CD4-positive, alpha-beta T cell (primary cell): ENCODE measurements around the gene FXYD6. TPM values are rescaled to one million over a fixed set of nuclear protein-coding genes. Genes with fewer than 3 reads are reported as not detected.
"Not testable (repeated sequence)": the region's sequence is repeated elsewhere in the genome, so short reads cannot be mapped to it uniquely, and the experiment has no call there.

Experiments
- ATAC-seq: fragments of 200-7000 bp; cut with Tn5 transposase; one replicate; pipeline ENCODE4 v1.10.0; 2022; ENCODE audit warnings: mild to moderate bottlenecking; ENCODE audit not compliant: poor library complexity
- CTCF ChIA-PET: fragments of 350-600 bp; sonication (Branson Sonifier 250); formaldehyde crosslinking; loops from one replicate; lab custom pipeline; 2021; ENCODE audit warnings: antibody characterized with exemption, inconsistent platforms; lab: Charles Lee
- POLR2A ChIA-PET: fragments of 350-600 bp; sonication (Branson Sonifier 250); formaldehyde crosslinking; loops from one replicate; lab custom pipeline; 2021; ENCODE audit warnings: antibody characterized with exemption, inconsistent platforms; lab: Charles Lee
- DNase-seq, 14 experiments: peaks; one replicate each; pipeline ENCODE4 v3.0.0-alpha.2; 2013 to 2020; ENCODE audit warnings: mixed read lengths in 2 of 14
- H3K27ac ChIP-seq, 2 donors: one replicate each; pipeline versions ENCODE4 v1.5.1 to v1.7.0; 2013; ENCODE audit warnings: low read length in 2 of 2, low read depth in 1 of 2, mild to moderate bottlenecking in 1 of 2
- H3K27me3 ChIP-seq, 2 experiments: 1 replicate in 1 of 2; 2 replicates in 1 of 2; pipeline versions ENCODE4 v1.6.1 to v1.7.0; 2013; ENCODE audit warnings: low read length in 2 of 2, control low read depth in 1 of 2, mild to moderate bottlenecking in 1 of 2, moderate library complexity in 1 of 2; ENCODE audit not compliant: insufficient read depth in 2 of 2, control insufficient read depth in 1 of 2
- H3K36me3 ChIP-seq: one replicate; pipeline ENCODE4 v1.6.1; 2013; ENCODE audit warnings: low read length, control low read depth; ENCODE audit not compliant: insufficient read depth
- H3K4me1 ChIP-seq: one replicate; pipeline ENCODE4 v1.6.1; 2013; ENCODE audit warnings: low read length, control low read depth; ENCODE audit not compliant: insufficient read depth
- H3K4me3 ChIP-seq: one replicate; pipeline ENCODE4 v1.5.1; 2013; ENCODE audit warnings: mild to moderate bottlenecking, low read length, moderate library complexity
- H3K9me3 ChIP-seq, 2 experiments: 1 replicate in 1 of 2; 2 replicates in 1 of 2; pipeline versions ENCODE4 v1.6.1 to v1.7.0; 2013; ENCODE audit warnings: low read length in 2 of 2, mild to moderate bottlenecking in 2 of 2, control low read depth in 1 of 2, moderate library complexity in 1 of 2; ENCODE audit not compliant: control insufficient read depth in 1 of 2, insufficient read depth in 1 of 2
- H3K27ac Mint-ChIP-seq: one replicate; pipeline ENCODE4 v1.8.0; 2020; ENCODE audit warnings: mixed read lengths
- H3K27me3 Mint-ChIP-seq: one replicate; pipeline ENCODE4 v1.8.0; 2021; ENCODE audit warnings: mixed read lengths
- H3K36me3 Mint-ChIP-seq: one replicate; pipeline ENCODE4 v1.8.0; 2021; ENCODE audit warnings: low read depth, mixed read lengths
- H3K4me1 Mint-ChIP-seq: one replicate; pipeline ENCODE4 v1.8.0; 2021; ENCODE audit warnings: low read depth, mixed read lengths
- H3K4me3 Mint-ChIP-seq: one replicate; pipeline ENCODE4 v1.8.0; 2020; ENCODE audit warnings: mild to moderate bottlenecking, mixed read lengths
- H3K9me3 Mint-ChIP-seq: one replicate; pipeline ENCODE4 v1.8.0; 2020; ENCODE audit warnings: mixed read lengths
- CTCF ChIP-seq: fragments of 200-600 bp; IDR thresholded peaks from one replicate; pipeline ENCODE4 v1.8.0; 2022; ENCODE audit warnings: antibody characterized with exemption, mild to moderate bottlenecking
- intact Hi-C, 2 experiments: fragments of 100-400 bp; cut with DNase I in 1 of 2; cut with micrococcal nuclease in 1 of 2; formaldehyde crosslinking; loops; one replicate each; pipeline versions ENCODE4 v1.15.1 to v1.9.0; 2023 to 2025; cut with DNase I, micrococcal nuclease
- total RNA-seq, 174 experiments: library from RNA in 2 of 174; stranded (reverse) in 2 of 174; gene quantifications; one replicate each; pipeline ENCODE4 v1.2.3 and lab custom pipeline; 2021 to 2026

Gene FXYD6
- total RNA-seq, 2 experiments from 2014 or later: not detected

- Mint-ChIP-seq H3K27ac (no peak overlapping the region), H3K36me3 (no peaks in the 10 kb centered on the region), H3K27me3 (peaks cover 4% of the 10 kb centered on the region), H3K4me3 (no peak overlapping the region), H3K4me1 (no peaks in the 10 kb centered on the region), H3K9me3 (no peaks in the 10 kb centered on the region)
- DNase-seq (no peak), ATAC-seq (no peak)
- Histone ChIP-seq H3K36me3 (no peaks in the 10 kb centered on the region), H3K4me1 (peaks cover 4% of the 10 kb centered on the region), H3K9me3 (no peaks in the 10 kb centered on the region), H3K27me3 (no peaks in the 10 kb centered on the region), H3K27ac (no peak overlapping the region), H3K4me3 (no peak overlapping the region)
- no peak for TF ChIP-seq CTCF
- POLR2A ChIA-PET: no interaction called here
- intact Hi-C loops: no loop called here
- CTCF ChIA-PET: interaction anchor here (1.2 kb wide), 1 partner anchor 59 kb away, joined by 3 read pairs; no protein-coding TSS in a partner anchor
These were observed 9.9 kb downstream of the FXYD6 start for GRCh38 chr11:117866526-117866925.

- H3K36me3 ChIP-seq, H3K4me3 Mint-ChIP-seq, H3K27me3 Mint-ChIP-seq, H3K36me3 Mint-ChIP-seq, POLR2A ChIA-PET, H3K27me3 ChIP-seq, H3K4me3 ChIP-seq, ATAC-seq, H3K27ac ChIP-seq, H3K9me3 Mint-ChIP-seq, H3K4me1 ChIP-seq, H3K4me1 Mint-ChIP-seq, H3K27ac Mint-ChIP-seq, DNase-seq, H3K9me3 ChIP-seq, intact Hi-C loops: not testable (repeated sequence)
- CTCF ChIA-PET: interaction anchor here (1.1 kb wide), 1 partner anchor 81 kb away, joined by 3 read pairs; no protein-coding TSS in a partner anchor
These were observed 10.9 kb downstream of the FXYD6 start for GRCh38 chr11:117865546-117865945.

- intact Hi-C loops: no loop called here
- H3K4me3 ChIP-seq: no peak overlapping the region
- no peak for TF ChIP-seq CTCF
- no peaks in the 10 kb centered on the region for H3K36me3 ChIP-seq
- ChIA-PET CTCF (no interaction called here), POLR2A (no interaction called here)
- H3K4me1 ChIP-seq: peaks cover 7% of the 10 kb centered on the region
- no peaks in the 10 kb centered on the region for H3K4me1 Mint-ChIP-seq
- no peak overlapping the region for H3K27ac Mint-ChIP-seq
- no peak overlapping the region for H3K27ac ChIP-seq
- no peak overlapping the region for H3K4me3 Mint-ChIP-seq
- no peaks in the 10 kb centered on the region for H3K9me3 Mint-ChIP-seq
- no peaks in the 10 kb centered on the region for H3K27me3 ChIP-seq
- no peak for DNase-seq
- no peaks in the 10 kb centered on the region for H3K9me3 ChIP-seq
- no peak for ATAC-seq
- H3K27me3 Mint-ChIP-seq: peaks cover 4% of the 10 kb centered on the region
- H3K36me3 Mint-ChIP-seq: no peaks in the 10 kb centered on the region
These were observed 13.1 kb downstream of the FXYD6 start for GRCh38 chr11:117863383-117863782.

- no peak for TF ChIP-seq CTCF
- DNase-seq: no peak
- Histone ChIP-seq H3K27me3 (no peaks in the 10 kb centered on the region), H3K27ac (no peak overlapping the region), H3K9me3 (no peaks in the 10 kb centered on the region), H3K36me3 (no peaks in the 10 kb centered on the region), H3K4me3 (no peak overlapping the region), H3K4me1 (peaks cover 7% of the 10 kb centered on the region)
- Mint-ChIP-seq H3K4me1 (no peaks in the 10 kb centered on the region), H3K27me3 (peaks cover 4% of the 10 kb centered on the region), H3K36me3 (no peaks in the 10 kb centered on the region), H3K9me3 (no peaks in the 10 kb centered on the region), H3K27ac (no peak overlapping the region), H3K4me3 (no peak overlapping the region)
- CTCF ChIA-PET: no interaction called here
- no peak for ATAC-seq
- intact Hi-C loops: no loop called here
- POLR2A ChIA-PET: no interaction called here
These were observed 13.7 kb downstream of the FXYD6 start for GRCh38 chr11:117862753-117863152.
